HG02588 (cell line): ENCODE data around the gene OR2L5.

ENCODE experiments used
- ATAC-seq: cut with Tn5 transposase; IDR thresholded peaks from one replicate; pipeline ENCODE4 v1.9.1; 2021; ENCODE audit warnings: mild to moderate bottlenecking, moderate library complexity; ENCODE audit not compliant: unreplicated experiment

OR2L5 gene

GRCh38 chr1:248013229-248013710 lies at the start of gene OR2L5:
Gene OR2L5, plus strand, starts transcription at chr1:248013660. Its CDS starts 8,288 bp downstream, at chr1:248021948.
- ATAC-seq = no peak

- ATAC-seq = no peak
Measured at GRCh38 chr1:247964933-247965332, 48.5 kb upstream of the OR2L5 start, which contains the start of gene OR2AK2. Gene OR2AK2, plus strand, starts transcription at chr1:247965233. Its CDS starts 144 bp downstream, at chr1:247965377.

- no peak for ATAC-seq
Measured at GRCh38 chr1:247966532-247967204, 46.8 kb upstream of the OR2L5 start.

GRCh38 chr1:247992986-247993385 lies 20.5 kb upstream of the OR2L5 start:
- no peak for ATAC-seq

GRCh38 chr1:247998811-247999210 lies 14.6 kb upstream of the OR2L5 start:
- no peak for ATAC-seq

- no peak for ATAC-seq
Measured at GRCh38 chr1:248000169-248000568, 13.3 kb upstream of the OR2L5 start.

GRCh38 chr1:248007778-248008177 lies 5.7 kb upstream of the OR2L5 start:
- no peak for ATAC-seq

- no peak for ATAC-seq
Measured at GRCh38 chr1:248009681-248010080, 3.8 kb upstream of the OR2L5 start.

GRCh38 chr1:248015803-248016202 lies 2.3 kb downstream of the OR2L5 start:
- no peak for ATAC-seq

GRCh38 chr1:248029770-248030169 lies 16.3 kb downstream of the OR2L5 start, which contains the start of gene OR2L2:
Gene OR2L2, plus strand, starts transcription at chr1:248030070. Its CDS starts 8,198 bp downstream, at chr1:248038268.
- no peak for ATAC-seq

- ATAC-seq = no peak
Measured at GRCh38 chr1:248045209-248045608, 31.7 kb downstream of the OR2L5 start.

GRCh38 chr1:248046536-248046935 lies 33.1 kb downstream of the OR2L5 start, which contains the start of gene OR2L3:
Gene OR2L3, plus strand, starts transcription at chr1:248046836. Its CDS starts 13,846 bp downstream, at chr1:248060682.
- ATAC-seq = no peak

GRCh38 chr1:248047008-248047407 lies 33.5 kb downstream of the OR2L5 start:
- no peak for ATAC-seq

- ATAC-seq = no peak
Measured at GRCh38 chr1:248054671-248055070, 41.2 kb downstream of the OR2L5 start.

GRCh38 chr1:248055261-248055660 lies 41.8 kb downstream of the OR2L5 start:
- no peak for ATAC-seq

GRCh38 chr1:248065071-248065470 lies 51.6 kb downstream of the OR2L5 start:
- ATAC-seq = no peak

- no peak for ATAC-seq
Measured at GRCh38 chr1:248065604-248066003, 52.1 kb downstream of the OR2L5 start.
